GM13977 (cell line): ENCODE measurements around the gene TTLL6.

Source experiments
- DNase-seq: peaks from one replicate; pipeline ENCODE4 v3.0.0; 2012; ENCODE audit warnings: low spot score
- CTCF ChIP-seq: IDR thresholded peaks from 2 replicates; pipeline ENCODE4 v1.5.1; 2012; ENCODE audit warnings: mild to moderate bottlenecking, control low read depth; ENCODE audit not compliant: insufficient read depth; ENCODE audit errors: extremely low read depth, missing control alignments
- in situ Hi-C: fragments of 300-500 bp; cut with MboI; formaldehyde crosslinking; loops from one replicate; pipeline ENCODE4 v1.12.0; 2022; ENCODE audit warnings: low sequenced_read_pairs, low pct_unique_long_range_greater_than_20kb, mixed read lengths, inconsistent platforms; ENCODE audit not compliant: unreplicated experiment

TTLL6 gene

GRCh38 chr17:48740537-48740936 lies 76.5 kb downstream of the TTLL6 start:
- no peak for TF ChIP-seq CTCF
- in situ Hi-C loops, result no loop called here
- DNase-seq, result no peak

GRCh38 chr17:48738803-48739526 lies 78.1 kb downstream of the TTLL6 start:
- in situ Hi-C loops, result no loop called here
- no peak for TF ChIP-seq CTCF
- no peak for DNase-seq

- TF ChIP-seq CTCF, result no peak
- DNase-seq, result no peak
- in situ Hi-C loops, result no loop called here
These were observed 78.6 kb downstream of the TTLL6 start for GRCh38 chr17:48738424-48738802.

GRCh38 chr17:48737330-48738043 lies 79.5 kb downstream of the TTLL6 start:
- no peak for TF ChIP-seq CTCF
- no peak for DNase-seq
- in situ Hi-C loops, result no loop called here

GRCh38 chr17:48735062-48735351 lies 82.0 kb downstream of the TTLL6 start:
- no peak for DNase-seq
- TF ChIP-seq CTCF, result no peak
- in situ Hi-C loops, result no loop called here

GRCh38 chr17:48734333-48735061 lies 82.5 kb downstream of the TTLL6 start:
- TF ChIP-seq CTCF, result no peak
- in situ Hi-C loops, result no loop called here
- DNase-seq, result no peak
